Thyroid gland (tissue), 4 donors: ENCODE data around the gene WASHC4. TPM values are rescaled to one million over a fixed set of nuclear protein-coding genes. Genes with fewer than 3 reads are reported as not detected.
A peak's percentile ranks its signal among the peaks of the same experiment; 100 is the strongest.

ENCODE experiments used
- DNase-seq, 2 donors: peaks; one replicate each; pipeline ENCODE4 v3.0.0-alpha.2; 2019
- H3K27ac ChIP-seq, 3 donors: fragments of 200-600 bp; sonication (generic); 1 replicate in 2 of 3; 2 replicates in 1 of 3; pipeline ENCODE4 v1.5.1; 2016 to 2019; ENCODE audit warnings: mild to moderate bottlenecking in 1 of 3, moderate library complexity in 1 of 3
- H3K27me3 ChIP-seq: fragments of 200-600 bp; sonication (generic); one replicate; pipeline ENCODE4 v1.5.1; 2019
- H3K36me3 ChIP-seq, 2 donors: fragments of 200-600 bp; sonication (generic); one replicate each; pipeline ENCODE4 v1.5.1; 2016 to 2019
- H3K4me1 ChIP-seq, 2 donors: fragments of 200-600 bp; sonication (generic); one replicate each; pipeline ENCODE4 v1.5.1; 2017 to 2019
- H3K4me3 ChIP-seq, 3 donors: fragments of 200-600 bp; sonication (generic); replicated peaks in 1 of 3; 1 replicate in 2 of 3; 2 replicates in 1 of 3; pipeline ENCODE4 v1.5.1; 2016; ENCODE audit warnings: mild to moderate bottlenecking in 1 of 3
- H3K9me3 ChIP-seq: fragments of 200-600 bp; sonication (generic); one replicate; pipeline ENCODE4 v1.5.1; 2017
- POLR2A ChIP-seq, 2 donors: fragments of 450-650 bp; IDR thresholded peaks; one replicate each; pipeline ENCODE4 v1.6.1; 2017; ENCODE audit warnings: antibody characterized with exemption in 2 of 2, mild to moderate bottlenecking in 2 of 2, moderate library complexity in 1 of 2
- WGBS, 2 donors: methylation state at CpG; one replicate each; pipeline ENCODE4 v1.1.5; 2017; 5-methylcytosine and 5-hydroxymethylcytosine counted together
- intact Hi-C: fragments of 100-400 bp; cut with DNase I; formaldehyde crosslinking; loops from one replicate; pipeline ENCODE4 v1.15.1; 2023
- total RNA-seq, 4 donors: library from RNA; depleted of rRNA; stranded (reverse); fragments of >200 nt; gene quantifications; one replicate each; pipeline ENCODE4 v1.2.3, GENCODE V29; 2016
- TF ChIP-seq, protein P1 (sequence below), 6 experiments: fragments of 200-600 bp in 3 of 6; fragments of 450-650 bp in 3 of 6; sonication (generic) in 3 of 6; IDR thresholded peaks; one replicate each; pipeline ENCODE4 v1.5.1; 2016 to 2019; ENCODE audit warnings: antibody characterized with exemption in 6 of 6, mild to moderate bottlenecking in 2 of 6, inconsistent platforms in 1 of 6, moderate library complexity in 1 of 6

Gene WASHC4
- total RNA-seq, 4 donors from 2014 or later = 64.3 to 111 (median 81.0) TPM

DNA sequence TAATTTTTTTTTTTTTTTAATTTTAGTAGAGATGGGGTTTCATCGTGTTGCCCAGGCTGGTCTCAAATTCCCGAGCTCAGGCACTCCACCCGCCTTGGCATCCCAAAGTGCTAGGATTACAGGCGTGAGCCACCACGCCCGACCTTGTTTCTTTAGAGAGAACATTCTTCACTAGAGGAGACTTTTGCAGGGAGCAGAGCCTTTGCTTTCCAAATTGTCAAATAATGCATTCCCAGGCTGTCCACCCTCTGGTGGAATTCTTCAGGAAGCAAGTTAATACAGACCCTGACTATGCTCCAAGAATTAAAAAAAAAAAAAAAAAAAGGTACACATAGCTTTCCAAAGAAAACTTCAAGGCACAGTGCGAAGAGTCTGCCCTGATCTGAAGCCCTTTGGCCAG lies 30.1 kb upstream of the WASHC4 start:
- Histone ChIP-seq H3K27me3 (no peaks in the 10 kb centered on the region), H3K9me3 (no peaks in the 10 kb centered on the region), H3K4me3 (no peak overlapping the region), H3K36me3 (no peaks in the 10 kb centered on the region), H3K4me1 (no peaks in the 10 kb centered on the region), H3K27ac (no peak overlapping the region)
- intact Hi-C loops = no loop called here
- DNase-seq = no peak
- no peak for TF ChIP-seq POLR2A (IDR thresholded peaks at IDR 0.05)
- TF ChIP-seq, protein P1, sequence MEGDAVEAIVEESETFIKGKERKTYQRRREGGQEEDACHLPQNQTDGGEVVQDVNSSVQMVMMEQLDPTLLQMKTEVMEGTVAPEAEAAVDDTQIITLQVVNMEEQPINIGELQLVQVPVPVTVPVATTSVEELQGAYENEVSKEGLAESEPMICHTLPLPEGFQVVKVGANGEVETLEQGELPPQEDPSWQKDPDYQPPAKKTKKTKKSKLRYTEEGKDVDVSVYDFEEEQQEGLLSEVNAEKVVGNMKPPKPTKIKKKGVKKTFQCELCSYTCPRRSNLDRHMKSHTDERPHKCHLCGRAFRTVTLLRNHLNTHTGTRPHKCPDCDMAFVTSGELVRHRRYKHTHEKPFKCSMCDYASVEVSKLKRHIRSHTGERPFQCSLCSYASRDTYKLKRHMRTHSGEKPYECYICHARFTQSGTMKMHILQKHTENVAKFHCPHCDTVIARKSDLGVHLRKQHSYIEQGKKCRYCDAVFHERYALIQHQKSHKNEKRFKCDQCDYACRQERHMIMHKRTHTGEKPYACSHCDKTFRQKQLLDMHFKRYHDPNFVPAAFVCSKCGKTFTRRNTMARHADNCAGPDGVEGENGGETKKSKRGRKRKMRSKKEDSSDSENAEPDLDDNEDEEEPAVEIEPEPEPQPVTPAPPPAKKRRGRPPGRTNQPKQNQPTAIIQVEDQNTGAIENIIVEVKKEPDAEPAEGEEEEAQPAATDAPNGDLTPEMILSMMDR (IDR thresholded peaks at IDR 0.05) = no peak
- 85% methylated on average over 7 of the region's 7 CpGs for WGBS, 2 donors

DNA sequence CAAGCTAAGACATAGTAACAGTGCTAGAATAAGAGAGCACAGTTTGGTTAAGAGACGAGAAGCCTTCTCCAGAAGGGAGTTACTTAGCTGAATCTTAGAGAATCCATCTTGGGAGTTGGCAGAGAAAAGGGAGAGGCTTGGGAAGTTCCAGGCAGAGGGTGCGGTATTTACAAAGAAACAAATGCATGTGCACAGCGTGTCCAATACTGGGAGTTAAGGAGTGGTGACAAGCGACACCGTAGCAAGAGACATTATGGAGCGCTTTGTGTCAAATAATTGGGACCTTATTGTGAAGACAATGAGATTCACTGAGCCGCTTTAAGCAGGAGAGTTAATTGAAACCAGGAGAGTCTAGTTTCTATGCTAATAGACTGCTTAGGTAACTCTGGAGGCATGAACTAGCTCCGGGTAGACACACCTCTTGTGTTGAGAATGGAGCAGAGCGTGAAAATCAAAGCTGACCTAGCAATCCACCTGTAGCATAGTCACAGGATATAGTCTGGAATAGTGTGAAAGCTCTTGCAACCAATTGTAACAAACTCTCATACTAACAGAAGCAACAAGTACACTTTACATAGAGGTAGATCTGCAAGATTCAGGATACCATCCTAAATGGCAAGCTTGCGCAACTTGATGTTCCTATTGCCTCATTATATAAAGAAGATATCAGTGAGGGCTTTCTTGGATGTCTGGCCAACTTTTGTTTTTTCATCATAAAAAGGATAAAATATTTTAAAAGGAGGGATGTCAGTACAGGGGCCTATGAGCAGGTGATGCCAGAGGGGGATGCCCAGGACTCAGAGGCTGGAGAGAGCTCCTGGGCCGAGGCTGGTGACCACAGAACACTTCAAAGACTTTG lies 28.6 kb upstream of the WASHC4 start:
- 81 to 86% methylated on average over 11 of the region's 11 CpGs for WGBS, 2 donors
- intact Hi-C loops = no loop called here
- no peak overlapping the region for H3K4me3 ChIP-seq

DNA sequence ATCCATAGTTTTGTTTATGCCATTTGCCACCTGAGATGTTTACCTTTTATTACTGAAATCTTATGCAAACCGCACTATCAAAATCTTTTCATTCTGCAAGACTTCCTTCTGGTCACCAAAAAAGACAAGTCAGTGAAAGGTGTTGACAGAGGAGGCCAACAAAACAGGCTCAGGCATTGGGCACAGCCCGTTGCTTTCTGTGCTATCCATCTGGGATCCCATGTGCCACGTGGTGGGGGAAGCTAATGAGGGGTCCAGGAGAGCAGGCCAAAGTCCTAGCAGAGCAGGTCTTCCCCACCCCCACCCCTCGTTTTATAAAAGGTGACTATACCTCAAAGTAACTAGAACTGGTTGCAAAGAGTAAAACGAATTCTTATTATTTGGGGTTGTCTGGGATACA lies 24.5 kb upstream of the WASHC4 start:
- WGBS, 2 donors = 67 to 74% methylated on average over 5 of the region's 5 CpGs
- DNase-seq = no peak
- no peaks in the 10 kb centered on the region for H3K27me3 ChIP-seq
- H3K4me3 ChIP-seq = no peak overlapping the region
- no peaks in the 10 kb centered on the region for H3K36me3 ChIP-seq
- intact Hi-C loops = no loop called here
- H3K9me3 ChIP-seq = no peaks in the 10 kb centered on the region
- TF ChIP-seq, protein P1 (IDR thresholded peaks at IDR 0.05) = no peak
- no peak for TF ChIP-seq POLR2A (IDR thresholded peaks at IDR 0.05)
- H3K27ac ChIP-seq = no peak overlapping the region
- H3K4me1 ChIP-seq = peaks cover 7 to 14% of the 10 kb centered on the region in 2 donors

More for the DNA sequence above, 28.6 kb upstream of the WASHC4 start:
- Histone ChIP-seq H3K27ac (no peak overlapping the region), H3K36me3 (no peaks in the 10 kb centered on the region), H3K9me3 (no peaks in the 10 kb centered on the region), H3K4me1 (peaks cover 6% of the 10 kb centered on the region in 2 donors), H3K27me3 (no peaks in the 10 kb centered on the region)
- no peak for TF ChIP-seq POLR2A (IDR thresholded peaks at IDR 0.05)
- TF ChIP-seq, protein P1 (IDR thresholded peaks at IDR 0.05) = no peak
- no peak for DNase-seq

DNA sequence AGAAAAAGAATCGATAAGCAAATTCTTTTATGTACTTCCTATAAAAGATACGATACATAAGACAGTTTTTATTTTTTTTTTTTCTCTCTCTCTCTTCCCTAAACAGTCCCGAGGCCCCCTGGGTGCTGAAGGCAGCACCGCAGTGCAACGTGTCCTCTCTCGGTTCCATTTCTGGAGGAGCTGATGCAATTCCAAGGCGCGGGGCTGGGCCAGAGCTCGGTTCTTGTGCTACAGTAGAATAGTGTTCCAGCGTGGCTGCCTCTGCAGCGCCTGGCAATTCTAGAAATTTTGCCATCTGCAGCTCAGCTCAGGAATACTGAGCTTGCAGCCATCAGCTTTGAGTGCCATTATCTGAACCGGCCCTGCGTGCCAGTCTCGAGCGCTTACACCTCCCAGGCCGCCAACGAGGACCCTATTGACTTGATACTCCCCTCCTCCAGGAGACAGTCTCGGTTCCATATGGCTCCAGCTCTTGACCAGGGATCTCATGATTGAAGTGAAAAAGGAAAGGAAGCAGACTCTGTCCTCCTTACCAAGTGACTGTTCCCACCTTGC lies 23.9 kb upstream of the WASHC4 start:
- H3K27me3 ChIP-seq = no peaks in the 10 kb centered on the region
- peaks cover 7 to 14% of the 10 kb centered on the region in 2 donors for H3K4me1 ChIP-seq
- TF ChIP-seq, protein P1 (IDR thresholded peaks at IDR 0.05) = no peak
- no peak for TF ChIP-seq POLR2A (IDR thresholded peaks at IDR 0.05)
- DNase-seq = peak; percentile 35 to 42
- no peaks in the 10 kb centered on the region for H3K9me3 ChIP-seq
- 12 to 15% methylated on average over 15 to 18 of the region's 18 CpGs for WGBS, 2 donors
- peak overlapping the region; percentile 9 to 38 (median 12) for H3K4me3 ChIP-seq
- H3K36me3 ChIP-seq = no peaks in the 10 kb centered on the region
- intact Hi-C loops = no loop called here
- H3K27ac ChIP-seq = no peak overlapping the region
